Activated T-cell treated with anti-CD3 and anti-CD28 coated beads for 4 hours (primary cell): ENCODE results near the gene STXBP3.
"Not testable (repeated sequence)": the region's sequence is repeated elsewhere in the genome, so short reads cannot be mapped to it uniquely, and the experiment has no call there.

Source experiments
- DNase-seq: peaks from one replicate; pipeline ENCODE4 v3.0.0-alpha.2; 2020

The STXBP3 gene, protein sequence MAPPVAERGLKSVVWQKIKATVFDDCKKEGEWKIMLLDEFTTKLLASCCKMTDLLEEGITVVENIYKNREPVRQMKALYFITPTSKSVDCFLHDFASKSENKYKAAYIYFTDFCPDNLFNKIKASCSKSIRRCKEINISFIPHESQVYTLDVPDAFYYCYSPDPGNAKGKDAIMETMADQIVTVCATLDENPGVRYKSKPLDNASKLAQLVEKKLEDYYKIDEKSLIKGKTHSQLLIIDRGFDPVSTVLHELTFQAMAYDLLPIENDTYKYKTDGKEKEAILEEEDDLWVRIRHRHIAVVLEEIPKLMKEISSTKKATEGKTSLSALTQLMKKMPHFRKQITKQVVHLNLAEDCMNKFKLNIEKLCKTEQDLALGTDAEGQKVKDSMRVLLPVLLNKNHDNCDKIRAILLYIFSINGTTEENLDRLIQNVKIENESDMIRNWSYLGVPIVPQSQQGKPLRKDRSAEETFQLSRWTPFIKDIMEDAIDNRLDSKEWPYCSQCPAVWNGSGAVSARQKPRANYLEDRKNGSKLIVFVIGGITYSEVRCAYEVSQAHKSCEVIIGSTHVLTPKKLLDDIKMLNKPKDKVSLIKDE

DNA sequence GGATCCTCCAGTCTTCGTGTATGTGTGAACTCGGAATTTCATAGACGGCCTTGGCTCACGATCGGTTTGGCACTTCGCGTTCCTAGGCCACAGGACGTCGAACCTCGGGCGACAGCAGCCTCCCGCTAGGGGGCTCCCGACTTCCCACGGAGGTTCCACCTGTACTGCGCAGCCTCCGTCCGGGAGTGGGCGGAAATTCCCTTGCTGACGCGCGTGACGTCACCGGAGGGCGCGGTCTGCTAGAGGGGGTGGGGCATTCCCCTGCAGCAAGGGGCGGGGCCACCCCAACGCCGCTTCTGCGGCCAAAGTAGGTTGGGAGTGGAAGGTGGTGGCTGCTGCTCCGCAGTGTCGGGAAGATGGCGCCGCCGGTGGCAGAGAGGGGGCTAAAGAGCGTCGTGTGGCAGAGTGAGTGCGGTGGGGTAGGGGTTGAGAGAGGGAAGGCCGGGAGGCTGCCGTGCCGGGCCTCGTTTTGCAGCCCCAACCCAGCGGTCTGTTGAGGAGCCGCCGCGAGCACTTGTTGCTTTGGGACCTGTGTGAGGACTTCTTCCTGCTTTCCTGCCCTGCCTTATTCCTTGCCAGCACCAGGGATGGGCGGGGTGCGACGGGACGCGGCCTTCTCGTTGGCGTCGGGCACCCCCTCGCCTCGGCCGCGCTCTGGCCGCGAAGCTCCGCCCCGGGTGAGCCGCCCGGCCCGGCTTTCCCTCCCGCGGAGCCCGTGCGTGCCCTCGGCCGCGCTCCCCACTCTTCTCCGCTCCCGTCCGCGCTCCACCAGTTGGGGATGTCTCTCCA, at the start of gene STXBP3:
Gene STXBP3 (plus strand): TSS at position 293 of the 789 bp plus-strand sequence. CDS start 64 bp downstream, at position 357.
- DNase-seq, result peak; percentile 100

DNA sequence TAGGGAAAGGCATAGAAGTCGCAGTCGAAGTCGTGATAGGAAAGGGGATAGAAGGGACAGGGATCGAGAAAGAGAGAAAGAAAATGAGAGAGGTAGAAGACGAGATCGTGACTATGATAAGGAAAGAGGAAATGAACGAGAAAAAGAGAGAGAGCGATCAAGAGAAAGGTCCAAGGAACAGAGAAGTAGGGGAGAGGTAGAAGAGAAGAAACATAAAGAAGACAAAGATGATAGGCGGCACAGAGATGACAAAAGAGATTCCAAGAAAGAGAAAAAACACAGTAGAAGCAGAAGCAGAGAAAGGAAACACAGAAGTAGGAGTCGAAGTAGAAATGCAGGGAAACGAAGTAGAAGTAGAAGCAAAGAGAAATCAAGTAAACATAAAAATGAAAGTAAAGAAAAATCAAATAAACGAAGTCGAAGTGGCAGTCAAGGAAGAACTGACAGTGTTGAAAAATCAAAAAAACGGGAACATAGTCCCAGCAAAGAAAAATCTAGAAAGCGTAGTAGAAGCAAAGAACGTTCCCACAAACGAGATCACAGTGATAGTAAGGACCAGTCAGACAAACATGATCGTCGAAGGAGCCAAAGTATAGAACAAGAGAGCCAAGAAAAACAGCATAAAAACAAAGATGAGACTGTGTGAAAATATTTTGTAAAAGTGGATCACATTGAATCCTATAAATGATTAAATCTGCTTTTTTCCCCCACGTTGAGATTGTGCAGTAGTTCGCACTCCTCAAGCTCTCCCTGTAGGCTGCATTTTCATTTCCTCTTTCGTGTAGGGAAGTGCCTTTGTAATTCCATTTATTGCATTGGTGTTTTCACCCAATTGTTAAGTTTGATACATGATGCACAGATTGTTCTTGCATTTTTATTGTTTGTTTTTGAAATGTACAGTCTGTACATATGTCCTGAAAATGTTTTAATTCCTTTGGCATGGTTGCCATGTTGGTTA, 46.8 kb upstream of the STXBP3 start:
- DNase-seq, result no peak

DNA sequence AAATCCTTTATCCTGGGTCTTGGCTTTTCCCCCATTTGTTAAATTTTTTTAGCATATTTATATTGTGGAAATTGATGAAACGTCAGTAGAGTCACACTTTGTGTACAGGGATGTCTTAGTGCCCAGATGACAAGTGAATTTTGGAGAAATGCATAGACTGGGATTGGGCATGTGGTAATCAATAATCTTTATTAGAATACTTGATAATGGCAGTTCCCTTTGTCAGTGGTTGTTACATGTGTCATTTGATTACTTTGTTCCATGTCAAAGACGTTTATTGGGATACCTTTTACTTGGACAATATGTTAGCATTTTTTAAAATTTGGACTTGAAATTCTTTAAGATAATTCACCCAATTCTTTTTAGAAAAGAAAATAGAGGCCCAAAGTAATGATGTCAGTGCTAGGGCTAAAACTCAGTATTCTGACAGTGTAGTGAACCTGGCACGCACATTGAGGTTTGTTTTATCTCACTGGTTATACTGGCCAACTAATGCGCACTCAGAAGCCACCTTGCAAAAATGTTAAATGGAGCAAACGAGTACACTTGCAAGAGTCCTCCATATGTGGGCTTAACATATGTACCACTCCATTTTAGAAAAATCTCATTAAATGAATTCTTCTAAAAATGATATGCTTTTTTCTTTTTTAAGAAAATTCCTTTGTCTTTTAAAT, 45.2 kb upstream of the STXBP3 start:
- DNase-seq, result no peak

DNA sequence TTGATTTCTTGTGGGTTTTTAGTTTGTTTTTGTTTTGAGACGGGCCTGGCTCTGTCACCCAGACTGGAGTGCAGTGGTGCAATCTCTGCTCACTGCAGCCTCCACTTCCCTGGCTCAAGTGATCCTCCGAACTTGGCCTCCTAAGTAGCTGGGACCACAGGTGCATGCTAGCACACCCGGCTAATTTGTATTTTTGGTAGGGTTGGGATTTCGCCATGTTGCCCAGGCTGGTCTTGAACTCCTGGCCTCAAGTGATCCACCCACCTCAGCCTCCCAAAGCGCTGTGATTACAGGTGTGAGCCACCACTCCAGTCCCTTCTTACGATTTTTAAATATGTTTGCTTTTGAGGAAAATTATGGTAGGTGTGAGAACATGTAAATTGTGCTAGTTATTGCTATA, 44.4 kb upstream of the STXBP3 start:
- not testable (repeated sequence) for DNase-seq

DNA sequence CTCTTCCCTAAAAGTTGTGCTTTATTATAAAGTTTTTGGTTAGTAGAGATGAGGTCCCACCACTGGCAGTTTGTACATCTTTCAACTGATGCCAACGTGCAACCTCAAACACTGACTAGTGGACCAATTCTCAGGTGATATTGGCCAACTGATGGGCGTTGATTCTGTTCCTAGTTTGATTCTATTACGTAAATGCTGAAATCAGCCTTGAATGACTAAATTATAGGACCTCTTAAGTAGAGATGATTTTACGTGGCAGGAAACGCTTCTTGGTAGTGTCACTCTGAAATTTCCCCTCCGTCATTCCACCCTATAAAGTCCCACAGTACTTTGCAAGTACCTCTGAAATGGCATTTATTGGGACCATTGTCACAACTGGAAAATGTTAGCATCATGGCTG, 42.5 kb upstream of the STXBP3 start:
- DNase-seq, result no peak

DNA sequence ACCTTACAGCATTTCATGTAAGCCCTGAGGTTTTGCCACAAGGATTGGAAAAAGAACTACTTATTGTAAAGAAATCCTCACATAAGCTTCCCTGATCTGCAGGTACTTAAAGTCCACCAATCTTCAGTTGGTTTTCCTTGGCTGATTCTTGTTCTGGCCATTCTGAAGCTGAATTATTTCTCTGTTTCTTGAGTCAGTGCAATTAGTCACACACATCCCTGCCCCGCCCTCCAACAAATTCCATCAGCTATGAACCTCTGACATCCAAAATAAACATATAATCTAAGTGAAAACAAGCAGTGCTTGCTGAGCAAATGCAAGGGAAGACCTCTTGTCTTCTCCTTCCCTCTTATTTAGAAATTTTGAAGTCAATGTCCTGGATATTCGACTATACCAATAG, 42.0 kb upstream of the STXBP3 start:
- DNase-seq, result no peak

DNA sequence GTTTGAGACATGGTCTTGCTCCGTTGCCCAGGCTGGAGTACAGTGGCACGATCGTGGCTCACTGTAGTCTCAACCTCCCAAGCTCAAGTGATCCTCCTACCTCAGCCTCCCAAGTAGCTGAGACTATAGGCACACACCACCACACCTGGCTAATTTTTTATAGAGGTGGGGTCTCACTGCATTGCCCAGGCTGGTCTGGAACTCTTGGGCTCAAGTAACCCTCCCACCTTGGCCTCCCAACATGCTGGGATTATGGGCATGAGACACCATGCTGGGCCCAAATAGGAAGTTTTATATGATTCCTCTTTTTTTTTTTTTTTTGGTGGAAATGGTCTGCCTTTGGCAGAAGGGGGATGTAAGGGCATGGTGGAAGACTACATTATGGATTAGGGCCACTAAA, 39.8 kb upstream of the STXBP3 start:
- DNase-seq, result no peak

DNA sequence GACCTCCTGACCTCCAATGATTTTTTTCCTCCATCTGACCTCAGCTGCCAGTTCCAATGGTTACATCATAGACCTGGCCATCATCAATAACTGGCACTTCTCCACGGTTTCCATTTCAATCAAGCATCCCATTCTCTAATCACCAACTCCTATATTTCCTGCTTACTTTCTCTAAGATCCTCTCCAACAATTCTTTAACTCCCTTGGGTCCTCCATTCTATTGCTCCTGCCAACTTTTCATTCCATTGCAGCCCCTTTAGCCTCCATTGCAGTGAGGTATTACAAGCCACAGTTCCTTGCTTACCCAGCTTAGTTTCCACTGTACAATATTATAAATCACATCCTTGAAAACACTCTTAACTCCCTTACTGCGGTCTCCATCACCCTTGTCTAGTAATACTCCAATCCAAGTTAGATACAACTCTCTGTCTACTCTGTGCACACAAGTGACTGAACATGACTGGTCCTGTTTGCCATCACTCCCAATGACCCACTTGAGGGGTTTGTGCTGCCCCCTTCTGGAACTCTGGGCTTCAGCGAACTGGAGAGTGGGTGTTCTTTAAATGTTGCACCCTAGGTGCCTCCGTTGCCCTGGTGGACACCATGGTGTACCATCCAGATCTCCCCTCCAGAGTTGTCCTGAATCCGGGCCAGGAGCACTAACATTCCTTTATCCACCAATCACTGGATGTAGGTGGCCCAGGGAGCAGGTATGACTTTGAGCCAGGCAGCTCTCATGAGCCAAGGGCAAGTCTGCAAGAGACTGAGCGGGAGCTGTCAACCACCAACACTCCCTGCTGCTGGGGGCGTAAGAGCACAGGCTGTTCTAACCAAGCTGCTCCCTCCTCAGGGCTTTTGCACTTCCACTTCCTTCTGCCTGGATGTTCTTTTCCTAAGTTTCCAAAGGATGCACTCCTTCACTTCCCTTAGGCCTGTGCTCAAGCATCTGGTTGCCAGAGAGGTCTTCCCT, 37.5 kb upstream of the STXBP3 start:
- DNase-seq, result peak; percentile 44

DNA sequence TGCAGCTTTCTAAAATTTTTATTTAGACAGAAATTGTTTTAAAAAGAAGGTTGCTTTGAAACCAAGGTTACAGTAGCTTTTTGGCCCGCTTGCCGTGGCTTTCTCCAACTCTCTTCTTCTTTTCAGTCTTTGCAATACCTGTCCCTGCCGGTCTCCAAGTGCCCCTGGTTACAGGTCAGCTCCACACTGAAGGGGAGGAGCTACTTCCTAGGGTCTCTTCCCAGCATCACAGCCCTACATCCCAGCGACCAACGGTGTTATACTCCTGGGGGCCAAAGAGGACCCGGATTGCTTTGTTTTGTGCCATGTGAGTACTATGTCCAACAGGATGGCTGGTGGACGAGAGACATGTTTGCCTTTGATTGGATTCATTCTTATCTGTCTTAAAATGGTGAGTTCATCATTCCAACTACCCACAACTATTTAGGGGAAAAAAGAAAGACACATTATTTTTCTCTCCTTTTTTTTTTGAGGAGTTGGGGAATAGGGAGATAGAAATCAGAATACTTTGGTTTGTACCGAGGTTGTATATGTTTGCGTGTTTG, 33.8 kb upstream of the STXBP3 start, which contains the start of gene FNDC7:
Gene FNDC7 (plus strand): TSS at position 303 of the 545 bp plus-strand sequence. CDS start 26 bp downstream, at position 329.
- no peak for DNase-seq

DNA sequence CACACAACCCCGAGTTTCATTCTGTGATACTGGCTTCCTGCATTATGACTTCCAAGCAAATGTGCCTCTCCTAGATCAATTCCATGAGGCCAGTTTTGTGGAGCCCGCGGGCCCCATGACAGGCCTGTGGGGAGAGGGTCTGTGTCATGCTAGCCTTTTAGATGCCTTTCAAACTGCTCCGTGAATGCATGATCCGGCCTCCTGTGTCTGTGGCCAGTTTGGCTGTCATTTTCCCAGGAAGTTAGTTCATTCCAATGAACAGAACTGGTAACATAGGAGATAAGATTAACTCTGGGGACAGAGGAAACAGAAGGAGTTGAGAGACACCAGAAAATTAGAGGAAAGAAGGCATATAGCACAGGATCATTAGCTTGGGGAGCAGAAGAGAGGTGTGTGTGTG, 30.5 kb upstream of the STXBP3 start:
- DNase-seq, result no peak

DNA sequence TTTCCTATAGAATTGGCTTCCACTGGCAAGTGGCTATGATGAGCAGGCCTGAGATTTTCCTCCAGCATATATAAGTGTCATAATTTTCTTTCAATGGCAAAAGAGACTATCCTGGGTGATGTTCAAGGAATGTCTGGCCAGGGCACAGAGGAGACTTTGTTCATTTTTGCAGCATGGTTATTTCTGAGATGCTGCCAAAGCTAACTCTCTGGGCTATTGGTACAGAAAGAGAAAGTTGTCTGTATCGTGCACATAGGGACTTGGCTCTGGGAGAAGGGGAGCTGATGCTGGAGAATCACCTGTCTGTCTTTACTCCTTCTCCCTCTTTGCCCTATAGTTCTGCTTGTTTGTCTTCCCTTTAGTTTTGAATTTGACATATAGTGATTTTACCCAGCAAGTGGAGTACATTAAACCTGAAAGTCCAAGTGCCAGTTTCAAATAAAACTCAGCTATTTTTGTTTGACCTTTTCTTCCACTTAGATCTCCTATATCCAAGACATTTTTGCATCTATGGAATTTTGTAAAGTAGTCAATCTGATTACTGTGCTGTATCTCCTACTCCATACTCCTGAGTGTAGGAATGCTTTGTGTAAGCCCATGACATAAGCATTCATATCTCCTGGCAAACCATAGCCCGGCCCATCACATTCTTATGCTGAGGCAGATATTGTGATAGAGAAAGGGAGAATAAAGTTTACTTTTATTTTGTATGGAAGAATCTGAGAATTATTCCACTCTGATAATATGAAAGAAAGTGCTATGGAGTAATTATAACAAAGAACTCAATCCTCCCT, 29.8 kb upstream of the STXBP3 start:
- DNase-seq, result no peak

DNA sequence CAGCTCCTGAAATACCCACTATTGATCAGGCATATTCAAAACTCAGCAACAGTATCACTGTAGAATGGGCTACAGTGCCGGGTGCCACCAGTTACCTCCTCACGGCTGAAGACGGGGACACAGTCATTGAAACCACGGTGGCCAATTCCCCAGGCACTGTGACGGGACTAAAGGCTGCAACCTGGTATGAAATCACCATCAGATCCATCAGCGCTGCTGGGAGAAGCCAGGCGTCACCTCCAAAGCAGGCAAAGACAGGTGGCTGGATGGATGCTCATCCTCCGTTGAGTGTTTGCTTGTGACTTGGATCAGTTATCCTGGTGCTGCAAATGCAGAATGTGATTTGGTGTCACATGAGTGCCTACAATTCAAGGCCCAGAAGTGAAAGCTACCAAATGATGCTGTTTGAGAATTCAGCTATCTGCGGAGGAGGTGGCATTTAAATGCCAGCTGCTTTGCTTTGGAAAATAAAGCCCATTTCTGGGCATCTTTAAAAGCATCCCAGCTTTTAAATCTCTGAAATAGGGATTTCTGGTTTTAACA, 28.6 kb upstream of the STXBP3 start:
- DNase-seq, result no peak

DNA sequence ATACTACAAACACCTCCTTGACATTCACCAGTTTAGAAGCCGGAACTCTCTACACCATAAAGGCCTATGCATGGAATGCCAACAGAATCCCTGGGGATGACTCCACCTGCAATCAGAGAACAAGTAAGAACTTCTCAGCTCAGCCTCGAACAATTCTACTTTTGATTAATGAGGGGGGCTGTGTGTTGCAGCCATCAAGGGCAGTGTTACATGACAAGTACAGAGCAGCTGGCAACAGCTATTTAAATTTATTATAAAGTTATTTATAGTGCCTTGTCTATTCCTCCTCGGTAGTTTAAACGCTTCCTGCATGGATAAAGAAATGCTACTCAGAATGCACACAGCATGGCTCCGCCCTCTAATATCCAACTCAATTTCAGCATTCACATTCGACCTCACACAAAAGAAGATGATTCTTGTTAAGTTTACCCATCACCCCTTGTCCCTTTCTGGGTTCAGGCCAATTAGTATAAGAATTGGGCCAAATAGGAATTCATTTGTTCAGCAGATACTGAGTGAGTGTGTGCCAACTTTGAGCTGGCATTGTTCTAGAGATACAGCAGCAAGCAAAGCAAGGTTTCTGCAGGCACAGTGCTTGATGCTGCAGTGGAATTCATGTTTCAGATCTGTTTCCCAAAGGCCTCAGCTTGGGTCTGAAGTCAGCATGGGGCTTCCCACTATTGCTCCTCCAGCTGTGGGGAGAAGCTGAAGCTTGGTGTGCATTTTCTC, 27.4 kb upstream of the STXBP3 start:
- DNase-seq, result no peak

DNA sequence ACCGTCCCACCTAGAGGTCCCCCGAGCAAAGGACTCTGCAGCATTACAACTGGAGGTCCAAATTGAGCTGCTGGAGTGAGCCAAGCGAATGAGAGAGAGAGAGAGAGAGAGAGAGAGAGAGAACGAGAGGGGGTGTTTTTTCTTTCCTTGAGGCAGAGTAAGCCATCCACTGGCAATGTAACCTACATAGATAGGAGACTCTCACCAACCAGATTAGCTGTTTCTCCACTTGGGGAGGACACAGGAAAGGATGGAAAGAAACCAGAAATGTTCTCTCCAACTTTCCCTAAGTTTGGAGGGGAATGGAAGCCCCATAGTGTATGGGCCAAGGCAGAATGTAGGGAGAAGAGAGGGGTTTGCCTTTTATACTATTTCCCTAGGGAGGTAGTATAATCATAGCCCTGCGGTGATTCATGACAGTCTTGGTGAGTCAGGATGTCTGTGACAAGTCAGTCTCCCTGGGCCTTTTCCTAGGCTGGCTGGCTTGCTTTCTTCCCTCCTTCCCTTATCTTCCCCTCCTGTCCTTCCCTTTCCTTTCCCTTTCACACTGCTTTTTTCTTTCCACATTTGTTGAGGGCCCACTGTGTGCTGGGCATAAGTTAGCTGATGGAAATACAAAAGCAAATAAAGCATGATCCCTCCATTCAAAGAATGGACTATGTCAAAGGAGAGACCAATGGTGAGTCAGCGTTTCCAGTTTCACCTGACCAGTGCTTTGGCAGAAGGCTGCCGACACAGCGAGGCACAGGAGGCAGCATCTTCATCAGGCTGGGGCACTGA, 26.6 kb upstream of the STXBP3 start:
- DNase-seq, result no peak

DNA sequence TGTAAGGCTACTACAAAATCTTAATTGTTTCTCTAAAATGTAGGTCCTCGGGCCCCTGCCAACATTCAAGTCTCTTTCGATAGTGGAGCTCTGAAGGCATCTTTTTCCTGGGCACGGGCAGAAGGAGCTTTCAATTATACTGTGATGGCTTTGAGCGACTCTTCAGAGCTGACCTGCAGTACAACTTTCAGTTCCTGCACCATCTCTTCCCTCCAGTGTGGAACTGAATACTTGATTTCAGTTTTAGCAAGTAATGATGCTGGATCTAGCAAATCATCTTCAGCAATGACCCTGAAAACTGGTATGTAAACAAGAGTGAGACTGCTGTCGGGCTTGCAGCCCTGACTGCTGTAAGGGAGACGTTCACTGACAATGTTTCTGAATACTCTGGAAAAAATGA, 24.2 kb upstream of the STXBP3 start:
- no peak for DNase-seq

DNA sequence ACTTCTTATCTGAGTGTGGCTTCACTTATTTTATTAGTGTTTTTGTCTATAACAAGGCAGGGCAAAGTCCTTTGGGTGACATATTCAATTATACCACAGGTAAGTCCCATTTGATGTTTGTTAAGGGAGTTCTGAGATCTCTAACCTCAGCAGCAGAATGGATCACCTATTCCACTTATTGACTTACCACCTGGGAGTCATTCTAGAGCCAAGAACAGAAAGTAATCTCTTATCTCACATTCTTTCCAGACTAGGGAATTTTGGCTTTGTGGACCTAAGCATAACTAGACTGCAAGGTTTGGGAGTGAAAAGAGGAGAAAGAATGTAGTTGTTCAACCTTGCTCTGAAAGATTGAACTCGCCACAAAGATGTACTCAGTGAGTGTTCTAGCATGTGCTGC, 20.6 kb upstream of the STXBP3 start:
- no peak for DNase-seq

DNA sequence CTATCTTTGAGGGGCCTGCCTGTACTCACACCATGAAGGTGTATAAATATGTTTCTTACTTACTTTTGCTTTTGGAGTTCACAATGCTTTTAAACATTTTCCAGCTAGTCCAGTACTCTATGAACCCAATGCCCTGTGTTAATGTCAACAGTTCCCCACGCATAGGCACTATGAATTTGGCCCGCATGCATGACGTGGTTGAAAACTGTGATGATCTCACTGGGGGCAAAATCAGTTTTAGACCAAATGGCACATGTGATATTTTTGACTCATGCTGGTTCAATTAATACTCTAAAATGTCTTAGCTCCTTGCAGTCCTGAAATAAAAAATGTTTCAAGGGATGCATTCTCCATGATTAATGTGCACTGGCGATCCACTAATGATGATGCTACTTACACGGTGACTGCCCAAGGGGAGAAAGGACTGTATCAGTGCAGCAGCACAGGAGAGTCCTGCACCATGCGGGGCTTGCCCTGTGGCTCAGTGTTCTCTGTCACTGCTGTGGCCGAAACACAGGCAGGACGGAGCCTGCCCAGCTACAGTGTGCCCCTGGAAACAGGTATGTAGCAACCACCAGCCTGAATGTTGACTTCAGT, 18.0 kb upstream of the STXBP3 start:
- DNase-seq, result no peak
